GM08714 (cell line): Measurements from ENCODE around the gene DNAAF5.
A peak's percentile ranks its signal among the peaks of the same experiment; 100 is the strongest.

Experiments
- H3K4me3 ChIP-seq: fragments of 200-500 bp; sonication (Bioruptor generic); 2 replicates; pipeline ENCODE4 v1.5.1; 2014; ENCODE audit warnings: mild to moderate bottlenecking, low read length, inconsistent platforms
- ZNF274 ChIP-seq: IDR thresholded peaks from 2 replicates; pipeline ENCODE4 v1.6.1; 2012; ENCODE audit warnings: mild to moderate bottlenecking, low read depth, low read length

Gene DNAAF5

GRCh38 chr7:726084-726853 lies at the start of gene DNAAF5:
Gene DNAAF5, plus strand, starts transcription at chr7:726699. Its CDS starts 22 bp downstream, at chr7:726721.
- peak within 1 kb of the TSS; percentile 75 for H3K4me3 ChIP-seq
- no peak for TF ChIP-seq ZNF274

GRCh38 chr7:676972-677385 lies 49.5 kb upstream of the DNAAF5 start:
- no peak for TF ChIP-seq ZNF274
- H3K4me3 ChIP-seq: no peak overlapping the region

DNA sequence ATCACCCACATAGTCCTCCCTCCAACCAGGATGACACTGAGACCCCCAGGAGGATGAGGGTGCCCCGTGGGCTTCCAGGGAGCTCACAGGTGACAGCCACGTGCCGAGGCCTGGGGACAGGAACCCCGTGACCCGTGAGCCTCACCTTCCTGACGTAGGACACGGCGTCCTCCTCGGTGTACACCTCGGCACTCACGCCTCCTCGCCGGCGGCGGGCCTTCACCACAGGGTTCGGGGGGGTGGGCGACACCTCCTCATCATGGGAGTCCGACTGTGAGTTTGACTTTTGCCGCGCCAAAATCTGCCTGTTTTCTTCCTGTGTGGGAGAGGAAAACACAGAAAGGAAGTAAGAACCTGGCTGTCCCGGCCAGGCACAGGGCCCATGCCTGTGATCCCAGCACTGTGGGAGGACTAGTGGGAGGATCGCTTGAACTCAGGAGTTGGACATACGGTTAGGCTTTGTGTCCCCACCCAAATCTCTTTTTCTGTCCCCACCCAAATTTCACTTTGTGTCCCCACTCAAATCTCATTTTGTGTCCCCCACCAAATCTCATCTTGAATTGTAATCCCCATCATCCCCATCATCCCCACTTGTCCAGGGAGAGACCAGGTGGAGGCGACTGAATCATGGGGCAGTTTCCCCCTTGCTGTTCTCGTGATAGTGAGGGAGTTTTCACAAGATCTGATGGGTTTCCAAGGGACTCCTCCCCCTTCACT lies 45.9 kb upstream of the DNAAF5 start:
- H3K4me3 ChIP-seq: no peak overlapping the region
- no peak for TF ChIP-seq ZNF274

DNA sequence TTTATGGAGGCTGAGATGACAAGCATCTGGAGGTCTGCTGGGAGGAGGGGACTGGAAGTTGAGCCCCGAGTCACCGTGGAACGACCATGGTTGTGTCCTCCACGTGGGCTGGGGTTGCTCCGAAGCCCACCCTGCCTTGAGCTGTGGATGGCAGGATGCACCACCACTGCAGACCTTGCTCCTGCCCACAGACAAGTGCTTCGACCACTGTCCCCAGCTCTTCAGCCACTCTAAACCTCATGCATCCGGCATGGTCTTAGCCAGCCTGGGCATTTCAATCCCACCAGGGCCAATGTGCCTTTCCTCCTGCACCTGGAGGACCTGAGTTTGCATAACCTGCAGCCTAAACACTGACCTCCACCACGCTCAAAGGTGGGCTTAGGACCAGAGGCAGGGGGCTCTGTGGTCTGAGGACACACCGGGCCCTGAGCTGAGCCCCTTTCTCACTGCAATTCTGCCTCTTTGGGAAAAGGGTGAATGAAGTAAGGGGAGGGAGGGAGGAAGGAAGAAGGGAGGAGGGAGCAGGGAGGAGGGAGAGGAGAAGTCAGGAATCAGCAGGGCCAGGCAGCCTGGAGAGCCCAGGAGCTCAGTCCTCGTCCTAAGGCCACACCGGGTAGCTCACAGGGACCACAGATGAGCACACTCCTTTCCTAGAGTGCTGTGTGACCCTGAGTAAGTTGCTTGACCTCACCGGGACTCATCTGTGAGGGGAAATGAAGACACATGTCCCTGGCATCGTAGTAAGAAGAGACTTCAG lies 44.8 kb upstream of the DNAAF5 start:
- no peak for TF ChIP-seq ZNF274
- no peak overlapping the region for H3K4me3 ChIP-seq

DNA sequence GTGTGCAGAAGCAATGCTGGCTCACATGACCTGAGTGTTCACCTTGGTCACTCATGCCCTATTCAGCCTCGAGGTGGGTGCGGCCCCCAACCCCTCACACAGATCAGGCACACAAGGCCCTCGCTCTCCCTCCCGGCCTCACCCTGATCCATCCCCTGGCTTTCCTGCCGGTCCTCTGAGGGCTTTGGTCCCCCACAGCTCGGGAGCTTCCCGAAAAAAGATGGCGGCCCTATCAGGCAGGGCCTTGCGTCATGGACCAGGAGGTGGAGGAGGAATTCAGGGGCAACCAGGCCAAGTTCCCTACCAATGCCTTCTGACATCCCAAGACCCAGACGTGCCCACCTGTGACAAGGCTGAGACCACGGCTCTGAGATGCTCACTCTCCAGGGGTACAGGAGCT lies 43.7 kb upstream of the DNAAF5 start:
- no peak overlapping the region for H3K4me3 ChIP-seq
- TF ChIP-seq ZNF274: no peak

DNA sequence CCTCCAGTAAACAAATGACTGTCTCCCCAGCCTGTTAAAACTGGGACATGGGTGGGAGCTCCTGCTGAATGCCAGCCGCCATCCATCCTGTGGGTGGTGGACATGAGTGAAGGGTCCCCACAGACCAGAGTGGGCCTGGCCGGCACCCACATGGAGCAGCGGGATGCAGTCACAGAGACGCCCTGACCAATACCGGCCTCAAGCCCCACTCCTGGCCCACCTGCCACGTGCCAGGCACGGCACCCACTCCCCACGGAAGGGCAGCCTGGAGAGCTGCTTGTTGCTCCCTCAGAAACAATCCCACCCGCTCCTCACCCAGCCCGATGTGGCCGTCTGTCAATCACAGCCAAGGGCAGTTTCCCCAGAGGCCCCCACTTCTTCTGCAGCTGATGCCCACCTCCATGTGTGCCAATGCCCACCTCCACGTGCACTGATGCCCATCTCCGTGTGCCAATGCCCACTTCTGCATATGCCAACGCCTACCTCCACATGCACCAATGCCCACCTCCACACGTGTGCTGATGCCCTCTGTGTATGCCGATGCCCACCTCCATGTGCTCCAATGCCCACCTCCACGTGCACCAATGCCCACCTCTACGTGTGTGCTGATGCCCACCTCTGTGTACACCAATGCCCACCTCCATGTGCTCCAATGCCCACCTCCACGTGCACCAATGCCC lies 42.8 kb upstream of the DNAAF5 start:
- TF ChIP-seq ZNF274: no peak
- no peak overlapping the region for H3K4me3 ChIP-seq

- H3K4me3 ChIP-seq: no peak overlapping the region
- TF ChIP-seq ZNF274: no peak
Measured at GRCh38 chr7:684416-684815, 42.1 kb upstream of the DNAAF5 start.

- no peak for TF ChIP-seq ZNF274
- no peak overlapping the region for H3K4me3 ChIP-seq
Measured at GRCh38 chr7:685540-685939, 41.0 kb upstream of the DNAAF5 start.

DNA sequence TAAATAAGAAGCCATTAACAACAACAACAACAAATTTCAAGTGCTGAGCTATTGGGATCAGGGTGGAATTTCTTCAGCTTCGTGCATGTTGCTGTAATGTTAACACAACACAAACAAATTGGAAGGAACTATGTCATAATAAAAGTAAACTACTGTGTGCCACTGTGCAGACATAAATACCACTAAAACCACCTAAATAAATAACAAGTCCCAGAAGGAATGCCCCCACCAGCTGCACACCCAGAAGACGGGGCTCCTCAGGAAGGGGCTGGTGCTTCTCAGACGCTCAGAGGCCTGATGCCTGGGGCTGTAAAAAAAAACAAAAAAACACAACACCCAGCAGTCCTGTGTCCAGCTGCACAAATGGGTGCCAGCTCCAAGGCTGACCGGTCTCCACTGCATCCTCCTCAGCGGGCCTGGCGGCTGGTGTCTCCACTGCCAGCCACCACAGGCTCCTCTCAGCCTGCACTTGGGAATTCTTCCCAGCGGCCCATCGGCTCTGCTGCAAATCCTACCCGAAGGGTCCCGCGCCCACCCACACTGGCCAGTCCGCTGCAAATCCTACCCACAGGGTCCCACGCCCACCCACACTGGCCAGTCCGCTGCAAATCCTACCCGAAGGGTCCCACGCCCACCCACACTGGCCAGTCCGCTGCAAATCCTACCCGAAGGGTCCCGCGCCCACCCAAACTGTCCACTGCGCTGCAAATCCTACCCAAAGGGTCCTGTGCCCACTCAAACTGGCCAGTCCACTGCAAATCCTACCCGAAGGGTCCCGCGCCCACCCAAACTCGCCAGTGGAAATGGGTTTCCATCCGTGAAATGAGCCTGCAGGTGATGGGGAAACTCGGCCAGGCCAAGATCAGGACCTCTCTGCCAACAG lies 35.8 kb upstream of the DNAAF5 start:
- no peak overlapping the region for H3K4me3 ChIP-seq
- no peak for TF ChIP-seq ZNF274

- H3K4me3 ChIP-seq: no peak overlapping the region
- TF ChIP-seq ZNF274: no peak
Measured at GRCh38 chr7:691361-692045, 35.0 kb upstream of the DNAAF5 start.

- H3K4me3 ChIP-seq: no peak overlapping the region
- TF ChIP-seq ZNF274: no peak
Measured at GRCh38 chr7:693280-693679, 33.2 kb upstream of the DNAAF5 start.

- no peak overlapping the region for H3K4me3 ChIP-seq
- TF ChIP-seq ZNF274: no peak
Measured at GRCh38 chr7:696426-696811, 30.1 kb upstream of the DNAAF5 start.

DNA sequence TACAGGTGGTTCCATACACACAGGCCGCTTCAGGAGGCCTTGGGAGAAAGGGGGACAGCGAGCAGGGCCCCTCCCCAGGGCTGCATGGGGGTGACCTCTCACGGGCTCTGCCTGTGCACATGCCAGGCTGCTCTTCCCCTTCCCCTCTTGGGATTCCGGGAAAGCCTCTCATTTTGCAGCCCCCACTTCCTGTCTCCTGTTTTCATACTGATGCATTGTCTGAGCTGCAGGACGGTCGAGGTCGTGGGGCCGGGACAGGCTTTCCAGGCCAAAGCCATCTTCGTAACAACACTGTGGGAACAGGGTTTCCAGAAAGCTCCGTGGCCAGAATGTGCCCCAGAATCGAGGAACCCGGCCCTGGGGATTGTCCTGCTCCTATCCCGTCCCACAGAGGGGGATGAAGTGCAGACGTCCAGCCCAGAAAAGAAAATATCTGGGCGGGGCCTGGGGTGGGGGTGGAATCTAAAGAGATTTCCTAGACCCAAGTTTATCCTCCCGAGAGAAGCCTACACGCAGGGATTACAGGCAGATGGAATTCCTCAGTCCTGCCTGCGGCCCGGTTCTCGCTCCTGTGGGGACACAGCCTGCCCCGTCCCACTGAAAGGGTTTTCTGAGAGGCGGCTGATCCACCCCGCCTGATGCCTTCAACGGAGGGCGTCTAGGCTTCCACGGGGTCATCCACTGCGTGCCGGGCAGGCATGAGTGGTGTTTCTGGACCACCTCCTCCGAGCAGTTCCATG lies 29.5 kb upstream of the DNAAF5 start:
- H3K4me3 ChIP-seq: no peak overlapping the region
- no peak for TF ChIP-seq ZNF274
